Keratinocyte (primary cell): ENCODE measurements around the gene RIC1.

ENCODE experiments used
- CTCF ChIP-seq, 3 experiments: IDR thresholded peaks in 1 of 3; conservative IDR thresholded peaks in 1 of 3; optimal IDR thresholded peaks in 1 of 3; 2 replicates in 2 of 3; 3 replicates in 1 of 3; pipeline versions ENCODE3 to v1.5.1; 2011; ENCODE audit warnings: low read length in 3 of 3, mild to moderate bottlenecking in 3 of 3, moderate library complexity in 2 of 3, control low read depth in 1 of 3, inconsistent platforms in 1 of 3; ENCODE audit not compliant: insufficient read depth in 2 of 3; ENCODE audit errors: extremely low read depth in 1 of 3
- EZH2 ChIP-seq: IDR thresholded peaks from one replicate; pipeline ENCODE4 v1.6.1; 2012; ENCODE audit warnings: inconsistent platforms, mild to moderate bottlenecking, low read length, moderate library complexity

DNA sequence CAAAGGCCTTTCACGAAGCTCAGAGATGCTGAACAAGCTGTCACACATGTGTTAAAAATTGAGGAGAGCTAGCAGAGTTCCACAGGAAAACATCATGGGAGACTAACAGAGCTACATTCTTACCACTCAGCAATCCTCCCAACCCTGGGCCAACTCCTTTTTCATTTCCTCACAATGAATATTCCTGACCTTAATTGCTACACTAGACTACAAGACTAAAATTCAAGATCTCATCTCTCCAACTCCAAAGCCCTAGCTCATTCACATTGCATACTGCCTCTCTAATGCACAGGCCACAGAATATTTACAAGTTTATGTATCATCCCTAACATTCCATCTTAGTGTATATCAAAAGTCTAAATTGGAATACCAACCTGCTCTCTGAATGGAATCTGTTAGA, 182.8 kb downstream of the RIC1 start:
- TF ChIP-seq CTCF (optimal IDR thresholded peaks at IDR 0.05 in 1 of 3, IDR thresholded peaks at IDR 0.05 in 1 of 3, conservative IDR thresholded peaks at IDR 0.05 in 1 of 3; ENCODE audit: extremely low read depth in 1 of 3, insufficient read depth in 2 of 3, low read length in 3 of 3) (no peak), EZH2 (no peak)
